IMR-90 (cell line): ENCODE measurements around the gene DPEP1. TPM values are rescaled to one million over a fixed set of nuclear protein-coding genes. Genes with fewer than 3 reads are reported as not detected.
A peak's percentile ranks its signal among the peaks of the same experiment; 100 is the strongest.

Source experiments
- ATAC-seq: fragments of 200-7000 bp; cut with Tn5 transposase; 2 replicates; pipeline ENCODE4 v1.9.1; 2020; ENCODE audit warnings: low read depth, mild to moderate bottlenecking, moderate library complexity
- BruUV-seq: library from RNA; stranded (reverse); fragments of 400-500 nt; replicated peaks from 2 replicates; lab custom pipeline; 2021; lab: Mats Ljungman, UMichigan
- CTCF ChIA-PET: fragments of 300-600 bp; formaldehyde crosslinking; extraction: SDS; loops from one replicate; lab custom pipeline; 2021; ENCODE audit warnings: antibody characterized with exemption; lab: Yijun Ruan, JAX
- POLR2A ChIA-PET: fragments of 300-600 bp; sonication (Branson Sonifier 250); formaldehyde crosslinking; loops from one replicate; lab custom pipeline; 2022; ENCODE audit warnings: antibody characterized with exemption; ENCODE audit not compliant: unreplicated experiment; lab: Charles Lee
- DNase-seq: peaks from one replicate; pipeline ENCODE4 v3.0.0; 2013
- H2AFZ ChIP-seq: replicated peaks from 2 replicates; pipeline ENCODE3; 2013; ENCODE audit warnings: low read length, mild to moderate bottlenecking; ENCODE audit not compliant: poor library complexity
- H2AK5ac ChIP-seq: 2 replicates; pipeline ENCODE4 v1.6.1; 2013; ENCODE audit warnings: low read depth, low read length, inconsistent platforms
- H2AK9ac ChIP-seq: replicated peaks from 2 replicates; pipeline ENCODE3; 2013; ENCODE audit warnings: mild to moderate bottlenecking, low read depth, low read length, moderate library complexity; ENCODE audit not compliant: poor library complexity
- H2BK120ac ChIP-seq: 2 replicates; pipeline ENCODE4 v1.6.1; 2013; ENCODE audit warnings: low read depth, low read length, inconsistent platforms
- H2BK15ac ChIP-seq: 3 replicates; pipeline ENCODE4 v1.6.1; 2013; ENCODE audit warnings: low read depth, low read length, inconsistent platforms
- H2BK20ac ChIP-seq: 2 replicates; pipeline ENCODE4 v1.6.1; 2013; ENCODE audit warnings: low read depth, mild to moderate bottlenecking, inconsistent platforms, low read length, moderate library complexity
- H2BK5ac ChIP-seq: 2 replicates; pipeline ENCODE4 v1.6.1; 2013; ENCODE audit warnings: mild to moderate bottlenecking, low read depth, low read length, inconsistent platforms; ENCODE audit not compliant: poor library complexity, severe bottlenecking
- H3K14ac ChIP-seq: replicated peaks from 2 replicates; pipeline ENCODE4 v1.6.1; 2013; ENCODE audit warnings: low read depth, low read length, inconsistent platforms
- H3K18ac ChIP-seq: 2 replicates; pipeline ENCODE4 v1.6.1; 2013; ENCODE audit warnings: low read depth, low read length, control low read depth
- H3K23ac ChIP-seq: 2 replicates; pipeline ENCODE4 v1.6.1; 2013; ENCODE audit warnings: low read depth, low read length, inconsistent platforms
- H3K27ac ChIP-seq: 2 replicates; pipeline ENCODE4 v1.5.1; 2013; ENCODE audit warnings: mild to moderate bottlenecking, control low read depth, low read length; ENCODE audit not compliant: insufficient read depth
- H3K27me3 ChIP-seq: 2 replicates; pipeline ENCODE4 v1.6.1; 2013; ENCODE audit warnings: low read length; ENCODE audit not compliant: control insufficient read depth, insufficient read depth
- H3K36me3 ChIP-seq: 2 replicates; pipeline ENCODE4 v1.6.1; 2013; ENCODE audit warnings: low read length, mixed read lengths; ENCODE audit not compliant: control insufficient read depth, insufficient read depth
- H3K4ac ChIP-seq: 2 replicates; pipeline ENCODE4 v1.6.1; 2013; ENCODE audit warnings: low read depth, low read length, inconsistent platforms
- H3K4me1 ChIP-seq: 2 replicates; pipeline ENCODE4 v1.6.1; 2013; ENCODE audit warnings: low read length, mixed read lengths; ENCODE audit not compliant: control insufficient read depth, insufficient read depth
- H3K4me2 ChIP-seq: 2 replicates; pipeline ENCODE4 v1.6.1; 2013; ENCODE audit warnings: low read depth, mild to moderate bottlenecking, control low read depth, low read length, moderate library complexity
- H3K4me3 ChIP-seq: 2 replicates; pipeline ENCODE4 v1.5.1; 2013; ENCODE audit warnings: low read depth, mild to moderate bottlenecking, control low read depth, low read length, moderate library complexity; ENCODE audit not compliant: insufficient read depth
- H3K56ac ChIP-seq: 2 replicates; pipeline ENCODE4 v1.6.1; 2013; ENCODE audit warnings: low read length, inconsistent platforms; ENCODE audit not compliant: insufficient read depth; ENCODE audit errors: extremely low read depth
- H3K79me1 ChIP-seq, 2 experiments: 2 replicates each; pipeline ENCODE4 v1.6.1; 2013; ENCODE audit warnings: low read length in 2 of 2, inconsistent platforms in 1 of 2, low read depth in 1 of 2
- H3K9ac ChIP-seq: 2 replicates; pipeline ENCODE4 v1.6.1; 2013; ENCODE audit warnings: low read depth, low read length, control low read depth
- H3K9me1 ChIP-seq: 2 replicates; pipeline ENCODE4 v1.6.1; 2013; ENCODE audit warnings: low read length, inconsistent platforms; ENCODE audit not compliant: insufficient read depth
- H3K9me3 ChIP-seq: 2 replicates; pipeline ENCODE4 v1.6.1; 2013; ENCODE audit warnings: low read length; ENCODE audit not compliant: control insufficient read depth, insufficient read depth
- H4K20me1 ChIP-seq: 2 replicates; pipeline ENCODE4 v1.6.1; 2013; ENCODE audit warnings: low read length, inconsistent platforms; ENCODE audit not compliant: insufficient read depth
- H4K5ac ChIP-seq: 2 replicates; pipeline ENCODE4 v1.6.1; 2013; ENCODE audit warnings: mild to moderate bottlenecking, low read depth, low read length, control low read depth
- H4K8ac ChIP-seq, 2 experiments: 2 replicates each; pipeline ENCODE4 v1.6.1; 2013; ENCODE audit warnings: low read depth in 2 of 2, low read length in 2 of 2, control low read depth in 1 of 2, inconsistent platforms in 1 of 2
- H4K91ac ChIP-seq: 2 replicates; pipeline ENCODE4 v1.6.1; 2013; ENCODE audit warnings: low read depth, low read length, inconsistent platforms; ENCODE audit not compliant: insufficient read depth
- MAFK ChIP-seq: IDR thresholded peaks from 2 replicates; pipeline ENCODE4 v1.6.1; 2012; ENCODE audit warnings: low read depth, low read length, improper control_type of control experiment
- MAZ ChIP-seq: IDR thresholded peaks from 2 replicates; pipeline ENCODE4 v1.6.1; 2012; ENCODE audit warnings: low read depth, mild to moderate bottlenecking, low read length, improper control_type of control experiment, moderate library complexity, borderline replicate concordance
- RFX5 ChIP-seq: IDR thresholded peaks from 2 replicates; pipeline ENCODE4 v1.8.0; 2012; ENCODE audit warnings: low read depth, mild to moderate bottlenecking, low read length, moderate library complexity
- WGBS, 2 experiments: methylation state at CpG; one replicate each; pipeline versions ENCODE4 v1.1.5 to v1.1.7; 2013; ENCODE audit warnings: missing lambda C conversion rate in 2 of 2; ENCODE audit not compliant: insufficient read length in 1 of 2; ENCODE audit errors: extremely low coverage in 2 of 2; 5-methylcytosine and 5-hydroxymethylcytosine counted together
- dilution Hi-C: fragments of 300-500 bp; cut with HindIII; formaldehyde crosslinking; loops from one replicate; pipeline ENCODE4 v1.14.3; 2018; ENCODE audit warnings: low sequenced_read_pairs; ENCODE audit not compliant: unreplicated experiment
- in situ Hi-C: fragments of 300-500 bp; cut with MboI; formaldehyde crosslinking; loops from 3 replicates; pipeline ENCODE4 v1.14.3; 2019; ENCODE audit warnings: low sequenced_read_pairs, inconsistent platforms, mixed read lengths
- intact Hi-C: fragments of 100-400 bp; cut with micrococcal nuclease; formaldehyde crosslinking; loops from 2 replicates; pipeline ENCODE4 v1.10.0; 2022
- polyA plus RNA-seq, 3 experiments: library from polyadenylated mRNA; depleted of rRNA; stranded (reverse); fragments of >200 nt; gene quantifications; 2 replicates each; pipeline ENCODE4 v1.2.3, GENCODE V29; 2012; ENCODE audit warnings: low replicate concordance in 1 of 3
- total RNA-seq: library from RNA; depleted of rRNA; stranded (reverse); fragments of >200 nt; gene quantifications from 2 replicates; pipeline ENCODE4 v1.2.3, GENCODE V29; 2012
- TF ChIP-seq, protein P1 (sequence below): fragments of 150-350 bp; IDR thresholded peaks from 2 replicates; pipeline ENCODE4 v1.6.1; 2017; ENCODE audit warnings: mild to moderate bottlenecking, antibody characterized with exemption, low read length, low read depth

Gene DPEP1
- total and polyA plus RNA-seq, 2 of the 4 experiments (the other 2 are of a cell fraction): not detected

DNA sequence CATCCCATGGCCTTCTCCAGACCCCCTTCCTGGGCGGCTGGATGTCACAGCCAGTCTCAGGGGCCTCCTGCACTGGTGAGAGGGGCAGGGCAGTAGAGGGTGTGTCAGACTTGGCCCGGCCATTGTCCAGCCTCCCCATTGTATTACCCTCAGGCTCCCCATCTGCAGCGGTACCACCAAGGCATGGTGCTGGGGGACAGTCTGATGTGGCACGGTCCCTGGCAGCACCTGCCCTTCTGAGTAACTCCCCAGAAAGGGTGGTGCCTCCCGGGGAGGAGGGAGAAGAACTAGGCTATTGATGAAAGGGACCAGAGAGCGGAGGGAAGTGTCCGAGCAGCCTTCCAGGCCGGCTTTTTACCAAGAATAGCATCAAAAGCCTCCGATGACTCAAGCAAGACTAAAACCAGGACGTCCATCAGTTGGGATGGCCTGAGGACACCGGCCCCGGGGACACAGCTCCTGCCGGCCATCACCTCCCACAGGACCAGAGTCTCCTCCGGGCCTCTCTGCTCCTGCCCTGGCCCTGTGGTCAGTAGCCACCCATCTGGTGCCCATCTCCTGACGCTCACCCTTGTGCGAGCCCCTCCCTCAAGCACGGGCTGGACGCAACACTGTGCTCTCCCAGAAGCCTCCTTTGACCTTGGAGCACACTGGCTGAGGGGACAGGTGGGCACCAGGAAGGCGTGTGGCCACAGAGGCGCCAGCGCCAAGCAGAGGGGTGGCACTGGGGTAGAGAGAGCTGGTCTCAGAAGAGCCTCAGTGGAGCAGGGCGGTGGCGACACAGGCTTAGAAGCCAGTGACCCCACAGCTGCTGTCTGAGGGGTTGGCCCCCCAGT lies 43.7 kb upstream of the DPEP1 start:
- dilution Hi-C loops: no loop called here
- Histone ChIP-seq H2BK15ac (no peak overlapping the region), H3K23ac (no peak overlapping the region), H3K56ac (no peak overlapping the region), H3K4me3 (no peak overlapping the region), H2AFZ (no peak overlapping the region), H3K9me3 (no peaks in the 10 kb centered on the region), H3K27ac (no peak overlapping the region), H2BK5ac (no peak overlapping the region), H3K9me1 (0 out of 2 replicates have a peak, but pooled peaks cover 2% of the 10 kb centered on the region), H2AK5ac (peak overlapping the region; percentile 24; the same call in 1 of the 2 replicates), H3K4me2 (no peak overlapping the region), H3K36me3 (peaks cover 2% of the 10 kb centered on the region), H4K91ac (no peak overlapping the region), H4K20me1 (peaks cover 19% of the 10 kb centered on the region), H3K79me1 (peaks cover 3 to 14% of the 10 kb centered on the region in 2 experiments; a peak in 3 of 4 replicates), H2AK9ac (peak overlapping the region; percentile 48), H3K27me3 (no peaks in the 10 kb centered on the region), H3K18ac (no peak overlapping the region), H3K9ac (no peak overlapping the region), H2BK120ac (no peak overlapping the region), H4K8ac (no peak overlapping the region), H4K5ac (no peak overlapping the region), H2BK20ac (no peak overlapping the region), H3K14ac (no peak overlapping the region), H3K4ac (no peak overlapping the region), H3K4me1 (peaks cover 25% of the 10 kb centered on the region)
- no TSS peak for BruUV-seq
- ATAC-seq: no peak
- no peak for TF ChIP-seq RFX5
- TF ChIP-seq MAFK: no peak
- TF ChIP-seq, protein P1, sequence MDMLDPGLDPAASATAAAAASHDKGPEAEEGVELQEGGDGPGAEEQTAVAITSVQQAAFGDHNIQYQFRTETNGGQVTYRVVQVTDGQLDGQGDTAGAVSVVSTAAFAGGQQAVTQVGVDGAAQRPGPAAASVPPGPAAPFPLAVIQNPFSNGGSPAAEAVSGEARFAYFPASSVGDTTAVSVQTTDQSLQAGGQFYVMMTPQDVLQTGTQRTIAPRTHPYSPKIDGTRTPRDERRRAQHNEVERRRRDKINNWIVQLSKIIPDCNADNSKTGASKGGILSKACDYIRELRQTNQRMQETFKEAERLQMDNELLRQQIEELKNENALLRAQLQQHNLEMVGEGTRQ: no peak
- no peak for TF ChIP-seq MAZ
- ChIA-PET POLR2A (no interaction called here), CTCF (no interaction called here)
- intact Hi-C loops: no loop called here
- DNase-seq: no peak
- WGBS, 2 experiments: 78% methylated on average over 13 of the region's 23 CpGs; no CpG with 5 or more reads in 1 of the 2 experiments
- in situ Hi-C loops: loop anchor here (5.0 kb wide), 1 partner anchor 73 kb away; no protein-coding TSS in a partner anchor
